ENCODE measurements around the gene GPC6.
"Not testable (repeated sequence)": the region's sequence is repeated elsewhere in the genome, so short reads cannot be mapped to it uniquely, and the experiment has no call there.

The GPC6 gene

GRCh38 chr13:94325650-94326049 lies 1099.0 kb downstream of the GPC6 start:
- no peak for DNase-seq (ENCODE audit: low read depth)

GRCh38 chr13:94327318-94327717 lies 1100.7 kb downstream of the GPC6 start:
- no peak for DNase-seq (ENCODE audit: low read depth)

- DNase-seq (ENCODE audit: low read depth) = no peak
Observed at GRCh38 chr13:94328381-94329041, 1101.9 kb downstream of the GPC6 start.

DNA sequence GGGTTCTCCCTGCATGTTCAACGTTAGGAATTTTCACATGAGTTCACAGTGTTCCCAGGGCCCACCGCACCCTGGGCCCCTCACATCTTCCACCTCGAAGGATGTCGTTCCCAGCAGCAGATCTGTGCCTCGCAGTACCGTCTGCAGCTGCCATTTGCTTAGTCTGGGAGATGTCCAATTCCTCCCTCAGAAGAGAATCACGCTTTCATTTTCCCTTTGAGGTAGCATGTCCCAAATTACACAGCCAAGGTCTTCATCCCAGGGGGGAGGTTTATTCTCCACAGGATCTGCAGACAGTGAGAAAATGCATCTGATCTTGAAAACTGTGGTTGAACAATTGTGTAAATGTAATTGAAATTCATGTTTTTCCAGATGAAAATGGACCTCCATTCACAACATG lies 1102.7 kb downstream of the GPC6 start:
- no peak for DNase-seq (ENCODE audit: low read depth)

DNA sequence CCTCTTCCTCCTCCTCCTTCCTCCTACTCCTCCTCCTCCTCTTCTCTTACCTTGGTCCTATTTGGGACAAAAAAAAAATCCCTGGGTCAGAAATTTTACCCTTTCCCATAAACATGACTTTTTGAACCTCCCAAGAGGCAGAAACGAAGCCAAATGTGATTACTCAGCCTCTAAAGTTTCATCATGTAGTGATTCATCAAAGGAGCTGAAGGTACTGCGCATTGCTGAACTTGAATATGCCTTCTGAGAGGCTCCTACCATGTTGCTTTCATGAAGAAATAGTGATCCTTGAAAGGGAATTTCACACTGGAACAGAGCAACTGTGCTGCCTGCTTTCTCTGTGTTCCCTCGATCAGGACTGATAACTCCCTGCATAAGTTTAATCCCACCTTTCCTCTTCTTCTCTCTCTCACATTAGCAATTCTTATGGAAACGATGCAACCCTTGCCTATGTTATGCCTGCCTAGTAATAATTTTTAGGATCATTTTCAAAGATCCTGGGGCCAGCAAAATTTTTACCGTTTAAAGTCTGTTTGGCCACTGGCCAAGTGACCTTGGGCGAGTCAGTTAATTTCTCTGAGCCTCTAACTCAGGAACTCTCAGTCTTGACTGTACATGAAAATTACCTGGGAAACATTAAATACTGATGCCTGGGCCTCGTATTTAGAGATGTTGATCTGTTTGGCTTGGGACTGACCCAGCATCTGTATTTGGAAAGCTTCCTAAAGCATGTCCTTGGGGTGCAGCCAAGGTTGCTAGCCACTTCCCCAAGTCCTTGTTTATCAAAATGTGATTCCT lies 1103.3 kb downstream of the GPC6 start:
- no peak for DNase-seq (ENCODE audit: low read depth)

DNA sequence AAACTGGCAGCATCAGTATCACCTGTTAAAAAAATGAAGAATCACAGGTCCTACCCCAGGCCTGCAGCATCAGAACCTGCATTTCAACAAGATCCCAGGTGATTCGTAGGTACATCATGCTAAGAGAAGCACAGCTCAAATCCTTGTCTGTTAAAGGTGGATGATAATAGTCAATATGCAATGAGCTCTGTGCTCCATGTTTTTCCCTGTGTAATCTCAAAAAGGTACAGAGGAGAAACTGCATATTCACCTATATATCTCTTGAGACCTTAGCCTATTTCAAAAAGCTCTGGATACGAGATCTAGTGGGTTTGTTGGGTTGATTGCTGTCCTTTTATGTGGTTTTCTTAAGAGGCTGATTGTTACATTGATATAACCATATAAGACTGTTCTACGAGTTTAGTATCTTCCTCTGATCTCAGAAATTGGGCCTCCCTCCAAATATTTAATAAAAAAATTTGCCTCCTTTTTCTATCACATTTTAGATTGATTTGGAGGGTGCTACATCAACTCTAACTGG lies 1104.0 kb downstream of the GPC6 start:
- DNase-seq (ENCODE audit: low read depth) = no peak

GRCh38 chr13:94331281-94331680 lies 1104.7 kb downstream of the GPC6 start:
- no peak for DNase-seq (ENCODE audit: low read depth)

GRCh38 chr13:94332359-94333096 lies 1105.9 kb downstream of the GPC6 start:
- DNase-seq (ENCODE audit: low read depth) = no peak

- DNase-seq (ENCODE audit: low read depth) = no peak
Observed at GRCh38 chr13:94333131-94333820, 1106.7 kb downstream of the GPC6 start.

GRCh38 chr13:94335761-94336526 lies 1109.3 kb downstream of the GPC6 start:
- no peak for DNase-seq (ENCODE audit: low read depth)

DNA sequence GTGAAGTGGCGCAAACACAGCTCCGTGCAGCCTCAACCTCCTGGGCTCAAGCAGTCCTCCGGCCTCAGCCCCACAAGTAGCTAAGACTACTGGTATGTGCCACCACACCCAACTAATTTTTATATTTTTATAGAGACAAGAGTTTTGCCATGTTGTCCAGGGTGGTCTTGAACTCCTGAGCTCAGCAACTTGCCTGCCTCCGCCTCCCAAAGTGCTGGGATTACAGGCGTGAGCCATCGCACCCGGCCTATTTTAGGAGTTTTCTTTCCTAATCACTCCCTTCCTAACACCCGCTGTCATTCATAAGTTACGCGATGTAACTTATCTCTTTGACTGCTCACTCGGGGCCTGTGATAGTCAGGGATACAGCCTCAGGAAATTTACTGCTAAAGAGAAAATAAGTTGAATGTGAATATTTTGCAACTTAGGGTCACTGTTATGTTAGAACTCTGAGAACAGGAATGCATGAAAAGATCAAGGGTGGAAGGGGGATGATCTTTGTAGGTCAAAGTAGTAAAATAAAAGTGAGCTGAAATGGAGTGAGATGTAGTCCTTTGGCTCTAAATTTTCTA lies 1112.6 kb downstream of the GPC6 start:
- no peak for DNase-seq (ENCODE audit: low read depth)

DNA sequence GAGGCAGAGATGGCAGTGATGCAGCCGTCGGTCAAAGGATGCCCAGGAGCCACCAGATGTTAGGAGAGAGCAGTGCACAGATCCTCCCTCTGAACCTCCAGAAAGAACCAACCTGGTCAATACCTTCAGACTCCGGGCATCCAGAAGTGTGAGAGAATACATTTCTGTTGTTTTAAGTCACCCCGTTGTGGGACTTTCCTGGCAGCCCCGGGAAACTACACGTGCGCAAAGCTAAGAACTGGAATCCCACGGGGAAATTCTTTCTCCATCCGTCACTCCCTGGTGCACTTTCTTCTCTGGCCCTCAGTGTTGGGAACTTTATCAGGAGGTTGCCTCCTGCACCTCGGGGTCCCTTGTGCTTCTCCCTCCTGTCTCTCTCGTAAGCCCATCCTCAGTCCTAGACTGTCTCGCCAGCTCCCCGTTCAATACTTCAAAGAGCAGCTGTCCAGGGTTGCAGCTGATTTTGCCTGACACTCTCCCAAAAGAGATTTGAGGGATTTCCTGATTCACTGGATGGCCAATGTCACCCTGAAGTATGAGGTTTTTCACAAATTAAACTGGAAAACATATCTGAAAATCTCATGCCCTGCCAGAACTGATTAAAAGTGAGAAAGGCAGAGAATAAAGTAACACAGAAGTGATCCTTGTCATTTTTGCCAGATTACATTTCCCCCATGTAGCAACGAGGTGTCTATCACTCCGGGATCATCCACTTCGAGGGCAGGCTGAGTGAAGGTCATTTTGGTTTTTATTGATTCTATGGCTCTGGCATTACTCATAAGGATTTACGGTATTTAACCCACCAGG lies 1116.0 kb downstream of the GPC6 start:
- no peak for DNase-seq (ENCODE audit: low read depth)

DNA sequence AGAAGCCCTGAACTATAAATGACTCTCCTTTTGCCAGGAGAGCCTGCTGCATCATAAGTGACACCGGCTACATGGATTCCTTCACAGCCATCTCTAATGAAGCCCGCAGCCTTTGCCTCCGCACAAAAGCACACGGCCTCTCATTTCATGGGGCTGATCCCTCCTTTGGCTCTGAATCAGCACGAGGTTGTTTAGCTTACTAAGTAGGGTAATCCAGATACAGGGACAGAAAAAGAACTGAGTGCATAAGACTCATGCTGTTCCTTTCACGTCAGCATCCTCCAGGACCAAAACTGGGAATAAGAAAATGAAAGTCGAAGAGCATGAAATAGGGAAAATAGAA lies 1116.6 kb downstream of the GPC6 start:
- DNase-seq (ENCODE audit: low read depth) = no peak

GRCh38 chr13:94343687-94344086 lies 1117.1 kb downstream of the GPC6 start:
- DNase-seq (ENCODE audit: low read depth) = not testable (repeated sequence)

- no peak for DNase-seq (ENCODE audit: low read depth)
Observed at GRCh38 chr13:94344126-94344818, 1117.7 kb downstream of the GPC6 start.

- no peak for DNase-seq (ENCODE audit: low read depth)
Observed at GRCh38 chr13:94345374-94346195, 1119.0 kb downstream of the GPC6 start.

DNA sequence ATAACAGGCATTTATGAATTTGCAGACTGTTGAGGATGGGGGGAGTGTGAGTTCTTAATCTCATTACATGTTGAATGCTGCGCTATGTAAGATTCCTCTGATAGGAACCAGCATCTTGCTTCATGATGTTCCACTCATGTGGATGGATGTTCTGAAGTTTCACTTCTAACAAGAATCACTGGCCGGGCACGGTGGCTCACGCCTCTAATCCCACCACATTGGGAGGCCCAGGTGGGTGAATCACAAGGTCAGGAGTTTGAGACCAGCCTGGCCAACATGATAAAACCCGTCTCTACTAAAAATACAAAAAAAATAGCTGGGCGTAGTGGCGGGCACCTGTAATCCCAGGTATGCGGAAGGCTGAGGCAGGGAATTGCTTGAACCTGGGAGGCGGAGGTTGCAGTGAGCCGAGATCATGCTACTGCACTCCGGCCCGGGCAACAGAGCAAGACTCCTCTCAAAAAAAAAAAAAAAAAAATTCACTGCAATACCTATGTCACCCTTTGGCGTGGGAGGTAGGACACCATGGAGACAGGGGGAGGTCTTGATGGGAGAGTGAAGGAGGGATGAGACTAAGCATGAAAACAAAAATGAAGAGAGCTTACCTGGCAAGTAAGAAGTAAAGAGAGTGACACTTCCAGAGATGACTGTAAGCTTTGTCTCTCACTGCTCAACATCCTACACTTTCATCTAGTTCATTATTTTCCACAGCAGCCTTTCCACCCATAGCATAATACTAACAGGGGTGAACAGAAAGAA lies 1119.8 kb downstream of the GPC6 start:
- DNase-seq (ENCODE audit: low read depth) = no peak
